A549 (cell line): ENCODE results near the gene ARMH3. TPM values are rescaled to one million over a fixed set of nuclear protein-coding genes. Genes with fewer than 3 reads are reported as not detected.
A peak's percentile ranks its signal among the peaks of the same experiment; 100 is the strongest.

ENCODE experiments used
- ATAC-seq, 2 experiments: fragments of 200-7000 bp in 1 of 2; fragments of >200 bp in 1 of 2; cut with Nextera tagmentation in 1 of 2; cut with Tn5 transposase in 1 of 2; 3 replicates each; pipeline versions ENCODE4 v1.8.0 to v1.9.1; 2018 to 2020; ENCODE audit warnings: mild to moderate bottlenecking in 1 of 2, moderate library complexity in 1 of 2
- CTCF ChIA-PET: fragments of 300-600 bp; sonication (Branson Sonifier 250); formaldehyde crosslinking; extraction: SDS; loops from one replicate; lab custom pipeline; 2021; ENCODE audit warnings: antibody characterized with exemption, inconsistent platforms; lab: Yijun Ruan, JAX
- POLR2A ChIA-PET: fragments of 350-600 bp; formaldehyde crosslinking; extraction: SDS; loops from one replicate; lab custom pipeline; 2021; ENCODE audit warnings: antibody characterized with exemption, inconsistent platforms; lab: Yijun Ruan, JAX
- DNase-seq, 2 experiments: peaks; one replicate each; pipeline versions ENCODE4 v3.0.0 to v3.0.0-alpha.2; 2011 to 2016; ENCODE audit warnings: low read depth in 1 of 2, low spot score in 1 of 2
- FAIRE-seq: peaks from 2 replicates; lab custom pipeline; 2011; peaks lifted over from hg19 to GRCh38; lab: Jason Lieb, UNC
- H3K27ac ChIP-seq, 2 experiments: fragments of >200 bp; sonication (Bioruptor Twin); formaldehyde crosslinking; 3 replicates each; pipeline ENCODE4 v1.5.1; 2016 to 2017
- H3K4me1 ChIP-seq: fragments of >200 bp; sonication (Bioruptor Twin); formaldehyde crosslinking; 3 replicates; pipeline ENCODE4 v1.6.1; 2016
- H3K4me2 ChIP-seq: fragments of >200 bp; sonication (Bioruptor Twin); formaldehyde crosslinking; 3 replicates; pipeline ENCODE4 v1.6.1; 2016
- H3K4me3 ChIP-seq: fragments of >200 bp; sonication (Bioruptor Twin); formaldehyde crosslinking; 3 replicates; pipeline ENCODE4 v1.5.1; 2016
- H3K9me3 ChIP-seq: fragments of >200 bp; sonication (Bioruptor Twin); formaldehyde crosslinking; 3 replicates; pipeline ENCODE4 v1.6.1; 2016
- BHLHE40 ChIP-seq: IDR thresholded peaks from 2 replicates; pipeline ENCODE4 v1.6.1; 2012; ENCODE audit warnings: low read depth, low read length, inconsistent platforms
- CBX8 ChIP-seq: fragments of 200-600 bp; sonication (generic); IDR thresholded peaks from 2 replicates; pipeline ENCODE4 v1.6.1; 2016
- CHD2 ChIP-seq: fragments of 150-350 bp; IDR thresholded peaks from 2 replicates; pipeline ENCODE4 v1.6.1; 2014; ENCODE audit warnings: low read length; ENCODE audit not compliant: partially characterized antibody
- CHD4 ChIP-seq: fragments of 200-600 bp; sonication (generic); IDR thresholded peaks from 2 replicates; pipeline ENCODE4 v1.6.1; 2016; ENCODE audit warnings: antibody characterized with exemption, mild to moderate bottlenecking, borderline replicate concordance
- EP300 ChIP-seq, 2 experiments: fragments of >200 bp; sonication (Bioruptor Twin); formaldehyde crosslinking; IDR thresholded peaks; 2 replicates in 1 of 2; 3 replicates in 1 of 2; pipeline ENCODE4 v1.6.1; 2016 to 2017
- FOSB ChIP-seq: fragments of 250-450 bp; sonication (Bioruptor Pico); IDR thresholded peaks from 2 replicates; pipeline ENCODE4 v1.5.0; 2020; ENCODE audit warnings: mild to moderate bottlenecking, moderate library complexity
- FOSL2 ChIP-seq, 2 experiments: fragments of 450-650 bp in 1 of 2; fragments of >200 bp in 1 of 2; sonication (Bioruptor Twin) in 1 of 2; formaldehyde crosslinking; IDR thresholded peaks; 2 replicates each; pipeline versions ENCODE4 v1.5.0 to v1.6.1; 2016 to 2020; ENCODE audit warnings: mild to moderate bottlenecking in 1 of 2, moderate library complexity in 1 of 2
- GATA3 ChIP-seq: IDR thresholded peaks from 2 replicates; pipeline ENCODE4 v1.6.1; 2012; ENCODE audit warnings: borderline replicate concordance
- HDAC2 ChIP-seq: fragments of 200-600 bp; sonication (generic); IDR thresholded peaks from 2 replicates; pipeline ENCODE4 v1.6.1; 2016
- HOXA7 ChIP-seq: fragments of 250-450 bp; sonication (Bioruptor Pico); IDR thresholded peaks from 2 replicates; pipeline ENCODE4 v1.5.0; 2020; ENCODE audit warnings: mild to moderate bottlenecking, moderate library complexity
- JUN ChIP-seq, 2 experiments: fragments of >200 bp; sonication (Bioruptor Twin); formaldehyde crosslinking; IDR thresholded peaks; 2 replicates in 1 of 2; 3 replicates in 1 of 2; pipeline ENCODE4 v1.6.1; 2016 to 2017
- KDM1A ChIP-seq: fragments of 200-600 bp; sonication (generic); IDR thresholded peaks from 2 replicates; pipeline ENCODE4 v1.6.1; 2016; ENCODE audit warnings: low read depth, mild to moderate bottlenecking
- MYC ChIP-seq: IDR thresholded peaks from 2 replicates; pipeline ENCODE4 v1.6.1; 2012; ENCODE audit warnings: mild to moderate bottlenecking, inconsistent platforms, low read length, improper control_type of control experiment, borderline replicate concordance
- RFX5 ChIP-seq: fragments of 450-650 bp; IDR thresholded peaks from 2 replicates; pipeline ENCODE4 v1.7.1; 2014; ENCODE audit warnings: antibody characterized with exemption, mild to moderate bottlenecking, moderate library complexity
- SREBF2 ChIP-seq: fragments of 450-650 bp; IDR thresholded peaks from 2 replicates; pipeline ENCODE4 v1.6.1; 2014; ENCODE audit warnings: mild to moderate bottlenecking, moderate library complexity
- ZC3H11A ChIP-seq: fragments of 450-650 bp; IDR thresholded peaks from 2 replicates; pipeline ENCODE4 v1.6.1; 2014; ENCODE audit warnings: antibody characterized with exemption, mild to moderate bottlenecking
- ZNF302 ChIP-seq: fragments of 250-450 bp; sonication (Bioruptor Pico); IDR thresholded peaks from 2 replicates; pipeline ENCODE4 v1.9.0; 2021; ENCODE audit warnings: inconsistent platforms, mild to moderate bottlenecking, moderate library complexity
- WGBS: methylation state at CpG from one replicate; pipeline ENCODE4 v1.1.6; 2017; ENCODE audit errors: missing lambda C conversion rate; 5-methylcytosine and 5-hydroxymethylcytosine counted together
- polyA plus RNA-seq, 4 experiments: library from polyadenylated mRNA; depleted of rRNA in 3 of 4; stranded (reverse); fragments of >200 nt; fragmentation: RNase III in 1 of 4; extraction: RNeasy Plus Mini Kit Qiagen cat#74134 plus additional on column Dnase treatment in 1 of 4; gene quantifications; 2 replicates in 3 of 4; 3 replicates in 1 of 4; pipeline ENCODE4 v1.2.3, GENCODE V29; 2011 to 2017
- TF ChIP-seq, protein P1 (sequence below): IDR thresholded peaks from 2 replicates; pipeline ENCODE4 v1.6.1; 2012; ENCODE audit warnings: low read depth, borderline replicate concordance
- TF ChIP-seq, protein P2 (sequence below): IDR thresholded peaks from 2 replicates; pipeline ENCODE4 v1.6.1; 2012
- TF ChIP-seq, protein P3 (sequence below): fragments of >200 bp; sonication (Bioruptor Twin); formaldehyde crosslinking; IDR thresholded peaks from 3 replicates; pipeline ENCODE4 v1.6.1; 2016
- TF ChIP-seq, protein P4 (sequence below): fragments of 150-350 bp; IDR thresholded peaks from 2 replicates; pipeline ENCODE4 v1.6.1; 2014; ENCODE audit warnings: low read depth, mild to moderate bottlenecking, low read length

ARMH3 gene
- polyA plus RNA-seq, 2 of the 4 experiments (the other 2 are of a cell fraction), result 12.7 to 17.3 TPM

DNA sequence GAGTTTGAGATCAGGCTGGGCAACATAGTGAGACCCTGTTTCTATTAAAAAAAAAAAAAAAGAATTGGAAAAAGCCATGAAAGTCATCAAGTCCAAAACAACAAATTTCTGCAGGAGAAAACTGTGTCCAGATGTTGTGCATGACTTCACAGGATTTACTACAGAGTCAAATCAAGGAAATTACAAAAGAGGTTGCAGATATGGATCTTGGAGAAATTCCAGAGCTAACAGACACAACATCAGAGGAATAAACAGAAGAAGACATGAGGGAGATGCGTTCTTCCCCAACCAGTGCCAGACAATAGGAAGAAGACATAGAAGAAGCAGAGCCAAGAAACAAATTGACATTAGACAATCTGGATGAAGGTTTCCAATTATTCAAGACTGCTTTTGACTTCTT lies 188.0 kb downstream of the ARMH3 start:
- FAIRE-seq (no peak), ATAC-seq (no peak)
- CTCF ChIA-PET, result interaction anchor here (0.7 to 2.9 kb wide), 4 partner anchors 9 to 33 kb away, joined by 3 to 7 read pairs (median 3); no protein-coding TSS in a partner anchor
- H3K27ac ChIP-seq, result no peak overlapping the region
- TF ChIP-seq CHD4 (no peak), HOXA7 (CRISPR knock-in tag) (no peak), ZNF302 (no peak), CBX8 (no peak), RFX5 (no peak), MYC (no peak)
- TF ChIP-seq, protein P1, sequence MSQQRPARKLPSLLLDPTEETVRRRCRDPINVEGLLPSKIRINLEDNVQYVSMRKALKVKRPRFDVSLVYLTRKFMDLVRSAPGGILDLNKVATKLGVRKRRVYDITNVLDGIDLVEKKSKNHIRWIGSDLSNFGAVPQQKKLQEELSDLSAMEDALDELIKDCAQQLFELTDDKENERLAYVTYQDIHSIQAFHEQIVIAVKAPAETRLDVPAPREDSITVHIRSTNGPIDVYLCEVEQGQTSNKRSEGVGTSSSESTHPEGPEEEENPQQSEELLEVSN, result no peak
- TF ChIP-seq, protein P2, sequence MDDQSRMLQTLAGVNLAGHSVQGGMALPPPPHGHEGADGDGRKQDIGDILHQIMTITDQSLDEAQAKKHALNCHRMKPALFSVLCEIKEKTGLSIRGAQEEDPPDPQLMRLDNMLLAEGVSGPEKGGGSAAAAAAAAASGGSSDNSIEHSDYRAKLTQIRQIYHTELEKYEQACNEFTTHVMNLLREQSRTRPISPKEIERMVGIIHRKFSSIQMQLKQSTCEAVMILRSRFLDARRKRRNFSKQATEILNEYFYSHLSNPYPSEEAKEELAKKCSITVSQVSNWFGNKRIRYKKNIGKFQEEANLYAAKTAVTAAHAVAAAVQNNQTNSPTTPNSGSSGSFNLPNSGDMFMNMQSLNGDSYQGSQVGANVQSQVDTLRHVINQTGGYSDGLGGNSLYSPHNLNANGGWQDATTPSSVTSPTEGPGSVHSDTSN, result no peak
- TF ChIP-seq, protein P3, sequence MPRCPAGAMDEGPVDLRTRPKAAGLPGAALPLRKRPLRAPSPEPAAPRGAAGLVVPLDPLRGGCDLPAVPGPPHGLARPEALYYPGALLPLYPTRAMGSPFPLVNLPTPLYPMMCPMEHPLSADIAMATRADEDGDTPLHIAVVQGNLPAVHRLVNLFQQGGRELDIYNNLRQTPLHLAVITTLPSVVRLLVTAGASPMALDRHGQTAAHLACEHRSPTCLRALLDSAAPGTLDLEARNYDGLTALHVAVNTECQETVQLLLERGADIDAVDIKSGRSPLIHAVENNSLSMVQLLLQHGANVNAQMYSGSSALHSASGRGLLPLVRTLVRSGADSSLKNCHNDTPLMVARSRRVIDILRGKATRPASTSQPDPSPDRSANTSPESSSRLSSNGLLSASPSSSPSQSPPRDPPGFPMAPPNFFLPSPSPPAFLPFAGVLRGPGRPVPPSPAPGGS, result no peak
- TF ChIP-seq, all 56 proteins: peak for 0
- H3K9me3 ChIP-seq, result no peaks in the 10 kb centered on the region
- H3K4me3 ChIP-seq, result no peak overlapping the region
- 68% methylated on average over 1 of the region's 1 CpG for WGBS
- H3K4me2 ChIP-seq, result no peak overlapping the region
- POLR2A ChIA-PET, result no interaction called here
- no peaks in the 10 kb centered on the region for H3K4me1 ChIP-seq
- no peak for DNase-seq

DNA sequence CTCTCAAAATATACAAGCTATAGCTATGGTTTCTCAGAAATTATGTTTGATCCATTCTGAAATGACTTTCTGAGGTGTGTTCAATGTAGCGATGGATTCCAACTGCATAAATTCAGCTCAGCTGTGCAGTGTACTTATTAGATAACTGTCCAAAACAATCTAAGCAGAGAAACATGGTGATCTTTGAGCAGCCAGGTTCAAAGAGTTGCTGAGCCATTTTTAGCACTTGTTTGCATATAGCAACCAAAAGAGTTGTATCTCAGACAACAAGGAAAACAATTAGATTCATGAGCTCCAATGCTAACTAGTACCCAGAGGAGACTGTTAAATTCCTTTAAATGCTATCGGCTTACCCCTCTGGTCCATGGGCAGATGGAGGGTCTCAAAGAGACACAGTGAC lies 196.4 kb downstream of the ARMH3 start:
- ChIA-PET CTCF (interaction anchor here (1.1 to 8.4 kb wide), 9 partner anchors 9 to 151 kb away, joined by 3 to 71 read pairs (median 7); partner anchors contain the start of gene KCNIP2), POLR2A (no interaction called here)
- H3K4me2 ChIP-seq, result no peak overlapping the region
- FAIRE-seq (no peak), ATAC-seq (no peak), DNase-seq (no peak)
- H3K9me3 ChIP-seq, result peaks cover 16% of the 10 kb centered on the region
- 94% methylated on average over 2 of the region's 2 CpGs for WGBS
- H3K4me3 ChIP-seq, result no peak overlapping the region
- TF ChIP-seq BHLHE40 (no peak), SREBF2 (no peak), HDAC2 (no peak), EP300 (IDR thresholded peaks at IDR 0.05) (no peak), HOXA7 (CRISPR knock-in tag) (no peak), KDM1A (no peak), GATA3 (no peak), CHD2 (no peak), FOSL2 (IDR thresholded peaks at IDR 0.05) (no peak), FOSL2 (CRISPR knock-in tag; IDR thresholded peaks at IDR 0.05) (no peak), FOSB (CRISPR knock-in tag) (no peak)
- no peak overlapping the region for H3K27ac ChIP-seq
- H3K4me1 ChIP-seq, result peaks cover 10% of the 10 kb centered on the region; the same call in 2 of the 3 replicates

DNA sequence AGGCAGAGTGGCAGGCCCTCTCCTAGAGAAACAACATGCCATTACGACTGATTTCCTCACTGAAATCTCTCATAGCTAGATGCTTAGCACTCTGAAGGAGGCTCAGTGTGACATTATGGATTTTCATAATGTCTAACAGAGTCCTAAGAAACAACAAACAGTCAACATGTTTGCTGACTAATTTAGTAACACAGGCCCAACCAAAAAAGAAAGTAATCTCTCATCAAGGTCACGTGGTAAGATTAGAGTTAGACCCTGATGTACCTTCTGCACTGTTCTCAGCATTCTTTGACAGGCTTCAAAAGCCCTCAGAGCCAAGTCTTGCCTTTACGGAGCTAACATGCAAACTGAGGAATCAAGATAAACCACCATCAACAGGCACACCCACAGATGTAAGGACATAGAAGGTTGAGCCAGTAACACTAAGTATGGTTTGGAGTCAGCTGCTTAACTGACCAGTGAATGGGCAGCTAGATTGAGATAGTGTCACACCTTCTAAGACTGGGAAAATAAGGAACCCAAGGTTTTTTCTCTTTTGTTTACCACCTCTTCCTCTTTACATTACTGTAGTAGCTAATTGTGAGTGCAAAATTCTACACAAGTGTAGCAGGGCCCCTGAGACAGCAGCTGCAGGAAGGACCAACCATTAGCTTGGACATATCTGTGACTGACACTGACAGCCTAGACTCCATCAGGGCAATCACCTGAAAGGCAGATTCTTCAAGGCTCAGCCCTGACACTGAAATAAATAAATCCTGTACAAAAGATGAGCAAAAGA lies 197.1 kb downstream of the ARMH3 start:
- DNase-seq, result no peak

More for the DNA sequence above, 197.1 kb downstream of the ARMH3 start:
- TF ChIP-seq ZC3H11A (no peak), JUN (IDR thresholded peaks at IDR 0.05) (no peak)
- TF ChIP-seq, protein P4, sequence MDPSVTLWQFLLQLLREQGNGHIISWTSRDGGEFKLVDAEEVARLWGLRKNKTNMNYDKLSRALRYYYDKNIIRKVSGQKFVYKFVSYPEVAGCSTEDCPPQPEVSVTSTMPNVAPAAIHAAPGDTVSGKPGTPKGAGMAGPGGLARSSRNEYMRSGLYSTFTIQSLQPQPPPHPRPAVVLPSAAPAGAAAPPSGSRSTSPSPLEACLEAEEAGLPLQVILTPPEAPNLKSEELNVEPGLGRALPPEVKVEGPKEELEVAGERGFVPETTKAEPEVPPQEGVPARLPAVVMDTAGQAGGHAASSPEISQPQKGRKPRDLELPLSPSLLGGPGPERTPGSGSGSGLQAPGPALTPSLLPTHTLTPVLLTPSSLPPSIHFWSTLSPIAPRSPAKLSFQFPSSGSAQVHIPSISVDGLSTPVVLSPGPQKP, result no peak
- TF ChIP-seq, all 56 proteins: peak for 0
- no peak for ATAC-seq
- no peak overlapping the region for H3K4me2 ChIP-seq
- H3K9me3 ChIP-seq, result peaks cover 16% of the 10 kb centered on the region
- ChIA-PET POLR2A (no interaction called here), CTCF (interaction anchor here (0.6 to 8.4 kb wide), 11 partner anchors 10 to 151 kb away, joined by 3 to 71 read pairs (median 4); partner anchors contain the start of gene KCNIP2)
- H3K4me1 ChIP-seq, result peaks cover 10% of the 10 kb centered on the region; the same call in 2 of the 3 replicates
- no peak overlapping the region for H3K4me3 ChIP-seq
- peak; percentile 80 for FAIRE-seq
- 70% methylated on average over 3 of the region's 3 CpGs for WGBS
- no peak overlapping the region for H3K27ac ChIP-seq
